SH-SY5Y (cell line): Measurements from ENCODE around the gene PTPN7.

Experiments
- GATA2 ChIP-seq: IDR thresholded peaks from 2 replicates; pipeline ENCODE4 v1.6.1; 2011; ENCODE audit warnings: mild to moderate bottlenecking, low read depth, low read length
- GATA3 ChIP-seq: IDR thresholded peaks from 2 replicates; pipeline ENCODE4 v1.6.1; 2011; ENCODE audit warnings: low read depth, mild to moderate bottlenecking, low read length, moderate library complexity

PTPN7 gene

GRCh38 chr1:202160377-202160940, at the start of gene PTPN7:
Gene PTPN7, minus strand, starts transcription at chr1:202160602. Its CDS starts 1,200 bp downstream, at chr1:202159402.
- TF ChIP-seq GATA2: no peak
- no peak for TF ChIP-seq GATA3

GRCh38 chr1:202208351-202208857, 48.0 kb upstream of the PTPN7 start:
- no peak for TF ChIP-seq GATA2
- TF ChIP-seq GATA3: no peak

GRCh38 chr1:202207292-202207691, 46.9 kb upstream of the PTPN7 start:
- TF ChIP-seq GATA2 (no peak), GATA3 (no peak)

GRCh38 chr1:202205523-202206190, 45.3 kb upstream of the PTPN7 start:
- TF ChIP-seq GATA3 (no peak), GATA2 (no peak)

GRCh38 chr1:202204065-202204464, 43.7 kb upstream of the PTPN7 start:
- TF ChIP-seq GATA2 (no peak), GATA3 (no peak)

GRCh38 chr1:202203238-202204039, 43.0 kb upstream of the PTPN7 start:
- TF ChIP-seq GATA3 (no peak), GATA2 (no peak)

GRCh38 chr1:202202500-202203168, 42.2 kb upstream of the PTPN7 start:
- TF ChIP-seq GATA3: no peak
- TF ChIP-seq GATA2: no peak

GRCh38 chr1:202201971-202202370, 41.6 kb upstream of the PTPN7 start:
- no peak for TF ChIP-seq GATA3
- no peak for TF ChIP-seq GATA2

GRCh38 chr1:202201266-202201665, 40.9 kb upstream of the PTPN7 start:
- TF ChIP-seq GATA2 (no peak), GATA3 (no peak)

- TF ChIP-seq GATA2 (no peak), GATA3 (no peak)
Observed at GRCh38 chr1:202200669-202201068, 40.3 kb upstream of the PTPN7 start.

- TF ChIP-seq GATA3: no peak
- no peak for TF ChIP-seq GATA2
Observed at GRCh38 chr1:202200112-202200548, 39.7 kb upstream of the PTPN7 start.

- TF ChIP-seq GATA3: no peak
- no peak for TF ChIP-seq GATA2
Observed at GRCh38 chr1:202199040-202199889, 38.9 kb upstream of the PTPN7 start.

GRCh38 chr1:202198366-202198724, 37.9 kb upstream of the PTPN7 start:
- no peak for TF ChIP-seq GATA2
- TF ChIP-seq GATA3: no peak
